Activated CD4-positive, CD25-positive, alpha-beta regulatory T cell treated with anti-CD3 and anti-CD28 coated beads, Interleukin-2, amount 50 U/mL, for 16 hours (primary cell): ENCODE measurements around the gene ALAS2.
"Not testable (repeated sequence)": the region's sequence is repeated elsewhere in the genome, so short reads cannot be mapped to it uniquely, and the experiment has no call there.

Experiments
- DNase-seq: peaks from one replicate; pipeline ENCODE4 v3.0.0-alpha.2; 2020; ENCODE audit warnings: low read depth, low spot score

ALAS2 gene

GRCh38 chrX:55006827-55007621 is 23.8 kb downstream of the ALAS2 start:
- DNase-seq = no peak

DNA sequence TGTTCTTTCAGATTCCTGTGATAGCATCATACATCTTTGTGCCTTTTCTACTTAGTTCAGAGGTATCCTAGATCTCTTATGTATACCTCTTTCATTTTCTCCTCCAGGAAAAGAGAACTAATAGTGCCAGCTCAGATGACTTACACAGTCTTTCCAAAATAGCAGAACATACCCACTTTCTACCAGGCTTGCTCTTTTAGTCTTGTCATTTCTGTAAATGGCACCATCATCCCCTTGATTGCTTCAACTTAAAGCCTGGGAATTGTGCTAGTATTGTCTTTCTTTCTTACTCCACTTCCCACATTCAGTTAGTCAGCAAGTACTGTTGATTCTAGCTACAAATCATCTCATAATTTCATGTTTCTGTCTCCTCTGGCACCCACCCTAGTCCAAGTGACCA is 25.5 kb downstream of the ALAS2 start:
- DNase-seq = no peak

DNA sequence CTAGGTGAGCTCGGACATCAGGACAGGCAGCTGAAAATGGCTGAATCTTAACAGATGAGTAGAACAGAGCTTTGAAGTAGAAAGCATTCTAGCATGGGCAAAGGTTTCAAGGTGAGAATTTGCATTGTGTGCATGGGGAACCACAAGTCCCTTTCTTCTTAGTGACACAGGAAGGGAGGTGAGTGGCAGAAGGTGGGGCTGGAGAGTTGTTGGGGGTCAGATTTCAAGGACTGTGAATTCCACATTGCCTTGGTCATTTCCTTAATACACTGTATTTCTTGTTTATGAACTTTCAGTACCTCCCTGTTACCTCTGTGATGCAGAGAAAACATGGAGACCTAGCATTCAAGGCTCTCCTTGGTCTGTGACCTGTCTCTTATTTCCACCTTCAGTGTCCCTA is 26.5 kb downstream of the ALAS2 start:
- DNase-seq = no peak

GRCh38 chrX:54999717-55000598 is 30.8 kb downstream of the ALAS2 start, which contains the start of gene APEX2:
TSS of gene APEX2 (plus strand) at chrX:55000363. CDS start at chrX:55000423, 60 bp downstream.
- DNase-seq = peak; percentile 75

GRCh38 chrX:54995621-54996020 is 35.2 kb downstream of the ALAS2 start:
- no peak for DNase-seq

- DNase-seq = no peak
Measured at GRCh38 chrX:54994668-54995351, 36.0 kb downstream of the ALAS2 start.

- DNase-seq = no peak
Measured at GRCh38 chrX:54994099-54994498, 36.7 kb downstream of the ALAS2 start, which contains the start of gene PFKFB1. TSS of gene PFKFB1 (minus strand) at chrX:54994188. CDS start at chrX:54994007, 181 bp downstream.

DNA sequence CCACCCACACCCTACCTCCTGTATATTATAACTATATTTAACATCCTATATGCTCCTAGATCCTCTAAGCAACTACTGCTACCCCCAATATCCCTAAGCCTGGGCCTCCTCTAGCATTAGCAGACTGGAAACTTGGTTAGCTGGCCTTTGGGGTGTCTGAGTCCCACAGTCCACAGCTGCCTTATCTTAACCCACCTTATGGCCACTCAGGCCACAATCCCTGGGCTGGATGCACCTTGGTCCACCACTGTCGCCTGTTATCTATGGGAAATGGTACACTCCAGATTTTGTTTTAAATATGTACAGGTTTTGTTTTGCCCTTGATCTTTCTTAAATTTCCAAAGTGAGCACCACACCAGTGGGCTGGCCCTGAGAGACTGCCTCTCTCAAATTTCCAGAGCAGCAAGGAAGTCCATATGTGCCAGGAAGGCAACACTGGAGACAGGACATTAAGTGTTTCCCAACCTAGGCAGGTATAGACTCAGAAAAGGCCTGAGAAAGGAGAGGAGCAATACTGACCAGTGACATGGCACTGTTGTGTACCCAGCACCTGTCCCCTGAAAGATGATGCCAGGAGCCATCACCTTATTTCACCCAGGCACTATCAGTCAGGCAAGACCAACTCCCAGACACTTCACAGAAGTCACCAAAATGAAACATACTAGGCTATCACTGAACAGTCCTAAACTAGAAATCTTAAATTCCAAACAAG is 37.7 kb downstream of the ALAS2 start:
- DNase-seq = no peak

DNA sequence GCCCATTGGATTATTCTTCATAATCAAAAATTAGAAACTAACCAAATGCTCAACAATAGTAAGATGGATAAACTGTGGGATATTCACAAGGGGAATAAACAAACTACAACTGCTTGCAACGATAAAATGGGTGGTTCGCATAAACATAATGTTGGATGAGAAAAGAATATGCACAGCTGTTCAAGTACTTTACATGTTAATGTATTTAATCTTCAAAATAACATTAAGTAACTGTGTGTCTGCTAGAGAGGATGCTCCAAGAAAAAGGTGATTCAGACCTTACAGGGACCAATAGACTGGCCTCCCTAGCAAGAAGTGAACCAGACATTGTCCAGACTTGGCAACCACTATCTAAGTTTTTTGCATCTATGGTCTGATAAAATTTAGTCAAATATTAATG is 39.1 kb downstream of the ALAS2 start:
- DNase-seq = no peak

- DNase-seq = not testable (repeated sequence)
Measured at GRCh38 chrX:54983306-54983705, 47.5 kb downstream of the ALAS2 start.

GRCh38 chrX:54980334-54980733 is 50.4 kb downstream of the ALAS2 start:
- DNase-seq = no peak

DNA sequence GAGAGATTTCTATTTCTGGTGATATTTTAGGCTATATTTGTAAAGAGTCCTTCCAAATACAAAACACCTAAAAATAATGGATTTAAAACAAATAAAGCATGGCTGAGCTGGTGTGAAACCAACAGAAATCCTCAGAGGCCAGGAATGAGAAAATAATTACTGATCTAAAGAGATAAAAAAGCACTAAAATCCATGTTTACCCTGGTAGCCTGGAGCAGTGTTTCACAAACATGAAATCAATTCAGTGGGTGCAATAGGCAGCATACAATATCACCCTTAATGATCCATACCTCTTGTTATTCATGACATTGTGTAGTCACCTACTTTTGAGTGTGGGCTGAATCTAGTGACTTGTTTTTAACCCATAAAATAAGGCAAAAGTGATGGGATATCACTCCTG is 51.3 kb downstream of the ALAS2 start:
- no peak for DNase-seq

DNA sequence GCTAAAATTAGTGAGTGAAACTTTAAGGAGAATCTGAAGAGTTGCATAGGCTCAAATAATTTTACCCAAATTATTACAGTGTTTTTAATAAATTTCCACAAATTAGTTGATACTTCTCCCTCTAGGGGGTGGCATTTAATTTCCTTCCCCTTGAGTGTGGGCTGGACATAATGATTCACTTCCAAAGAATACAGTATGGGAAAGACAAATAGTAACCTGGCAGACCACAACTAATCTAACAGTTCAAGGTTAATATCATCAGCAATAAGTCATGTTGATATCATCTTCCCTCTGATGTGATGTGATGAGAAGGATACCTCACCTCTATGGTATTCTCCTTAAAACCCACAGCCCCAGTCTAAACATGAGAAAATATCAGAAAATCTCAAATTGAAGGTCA is 52.3 kb downstream of the ALAS2 start:
- DNase-seq = no peak

- no peak for DNase-seq
Measured at GRCh38 chrX:54977387-54977786, 53.4 kb downstream of the ALAS2 start.

- no peak for DNase-seq
Measured at GRCh38 chrX:54964766-54965497, 65.8 kb downstream of the ALAS2 start.

DNA sequence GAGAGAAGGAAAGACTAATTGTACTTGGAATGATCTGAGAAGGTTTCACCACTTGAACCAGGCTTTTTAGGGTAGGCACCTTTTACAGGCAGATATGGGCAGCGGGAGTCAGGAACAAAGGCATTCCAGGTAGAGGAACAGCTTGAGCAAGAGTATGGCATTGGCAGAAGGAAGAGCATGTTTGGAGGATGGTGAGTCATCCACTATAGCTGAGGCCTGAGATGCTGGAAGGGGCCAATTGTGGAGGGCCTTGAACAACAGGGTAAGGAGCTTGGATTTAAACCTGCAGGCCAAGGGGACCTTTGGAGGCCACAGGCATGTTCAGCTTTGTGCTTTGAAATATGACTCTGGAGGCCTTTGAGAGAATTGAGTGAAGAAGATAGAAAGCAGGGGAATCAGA is 69.0 kb downstream of the ALAS2 start:
- no peak for DNase-seq
